ENCODE results near the gene ZNRF2. TPM values are rescaled to one million over a fixed set of nuclear protein-coding genes. Genes with fewer than 3 reads are reported as not detected.
A peak's percentile ranks its signal among the peaks of the same experiment; 100 is the strongest.

ZNRF2 gene
- total and polyA plus RNA-seq, 2 experiments from 2014 or later, result 18.6 to 46.7 TPM

GRCh38 chr7:30349816-30350215, 65.4 kb downstream of the ZNRF2 start:
- Histone ChIP-seq H3K36me3 (no peaks in the 10 kb centered on the region), H3K27ac (no peak overlapping the region), H3K27me3 (no peaks in the 10 kb centered on the region), H3K4me1 (ENCODE audit: low read depth) (peaks cover 29% of the 10 kb centered on the region), H3K9me3 (ENCODE audit: low read depth) (no peaks in the 10 kb centered on the region), H3K4me3 (no peak overlapping the region)
- DNase-seq (ENCODE audit: low read depth in 1 of 2, low spot score in 1 of 2), result no peak
- TF ChIP-seq, protein P1, sequence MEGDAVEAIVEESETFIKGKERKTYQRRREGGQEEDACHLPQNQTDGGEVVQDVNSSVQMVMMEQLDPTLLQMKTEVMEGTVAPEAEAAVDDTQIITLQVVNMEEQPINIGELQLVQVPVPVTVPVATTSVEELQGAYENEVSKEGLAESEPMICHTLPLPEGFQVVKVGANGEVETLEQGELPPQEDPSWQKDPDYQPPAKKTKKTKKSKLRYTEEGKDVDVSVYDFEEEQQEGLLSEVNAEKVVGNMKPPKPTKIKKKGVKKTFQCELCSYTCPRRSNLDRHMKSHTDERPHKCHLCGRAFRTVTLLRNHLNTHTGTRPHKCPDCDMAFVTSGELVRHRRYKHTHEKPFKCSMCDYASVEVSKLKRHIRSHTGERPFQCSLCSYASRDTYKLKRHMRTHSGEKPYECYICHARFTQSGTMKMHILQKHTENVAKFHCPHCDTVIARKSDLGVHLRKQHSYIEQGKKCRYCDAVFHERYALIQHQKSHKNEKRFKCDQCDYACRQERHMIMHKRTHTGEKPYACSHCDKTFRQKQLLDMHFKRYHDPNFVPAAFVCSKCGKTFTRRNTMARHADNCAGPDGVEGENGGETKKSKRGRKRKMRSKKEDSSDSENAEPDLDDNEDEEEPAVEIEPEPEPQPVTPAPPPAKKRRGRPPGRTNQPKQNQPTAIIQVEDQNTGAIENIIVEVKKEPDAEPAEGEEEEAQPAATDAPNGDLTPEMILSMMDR (IDR thresholded peaks at IDR 0.05; ENCODE audit: low read depth, low read length), result no peak

DNA sequence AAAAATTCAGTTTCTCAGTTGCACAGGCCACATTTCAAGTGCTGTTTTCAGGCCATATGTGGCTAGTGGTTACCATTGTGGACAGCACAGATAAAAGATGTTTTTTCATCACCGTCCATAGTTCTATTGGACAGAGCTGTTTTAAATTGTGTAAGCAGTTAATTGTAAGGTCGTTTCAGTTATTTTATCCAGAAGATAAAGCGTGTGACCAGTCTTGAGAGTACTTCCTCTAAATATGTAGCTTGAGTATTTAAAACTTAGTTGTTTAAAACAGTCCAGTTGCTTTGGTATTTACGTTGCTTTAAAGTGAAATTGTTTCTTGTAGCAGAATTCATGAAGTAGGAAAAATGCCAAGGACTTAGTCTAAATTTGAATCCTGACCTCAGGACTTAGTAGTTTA, 66.9 kb downstream of the ZNRF2 start:
- Histone ChIP-seq H3K4me1 (ENCODE audit: low read depth) (peaks cover 29% of the 10 kb centered on the region), H3K27me3 (no peaks in the 10 kb centered on the region), H3K4me3 (no peak overlapping the region), H3K27ac (no peak overlapping the region), H3K9me3 (ENCODE audit: low read depth) (no peaks in the 10 kb centered on the region), H3K36me3 (no peaks in the 10 kb centered on the region)
- peak in 1 of 2 donors; percentile 7 for DNase-seq (ENCODE audit: low read depth in 1 of 2, low spot score in 1 of 2)
- TF ChIP-seq, protein P1 (IDR thresholded peaks at IDR 0.05; ENCODE audit: low read depth, low read length), result no peak

GRCh38 chr7:30351724-30352123, 67.3 kb downstream of the ZNRF2 start:
- DNase-seq (ENCODE audit: low read depth in 1 of 2, low spot score in 1 of 2), result no peak
- H3K4me1 ChIP-seq (ENCODE audit: low read depth), result peaks cover 29% of the 10 kb centered on the region
- no peak overlapping the region for H3K4me3 ChIP-seq
- no peaks in the 10 kb centered on the region for H3K36me3 ChIP-seq
- no peak overlapping the region for H3K27ac ChIP-seq
- TF ChIP-seq, protein P1 (IDR thresholded peaks at IDR 0.05; ENCODE audit: low read depth, low read length), result no peak
- no peaks in the 10 kb centered on the region for H3K9me3 ChIP-seq (ENCODE audit: low read depth)
- H3K27me3 ChIP-seq, result no peaks in the 10 kb centered on the region

GRCh38 chr7:30352169-30352568, 67.8 kb downstream of the ZNRF2 start:
- TF ChIP-seq, protein P1 (IDR thresholded peaks at IDR 0.05; ENCODE audit: low read depth, low read length), result no peak
- H3K4me3 ChIP-seq, result no peak overlapping the region
- no peak for DNase-seq (ENCODE audit: low read depth in 1 of 2, low spot score in 1 of 2)
- no peaks in the 10 kb centered on the region for H3K36me3 ChIP-seq
- H3K4me1 ChIP-seq (ENCODE audit: low read depth), result peaks cover 29% of the 10 kb centered on the region
- H3K27ac ChIP-seq, result no peak overlapping the region
- no peaks in the 10 kb centered on the region for H3K27me3 ChIP-seq
- H3K9me3 ChIP-seq (ENCODE audit: low read depth), result no peaks in the 10 kb centered on the region

GRCh38 chr7:30353532-30353931, 69.1 kb downstream of the ZNRF2 start:
- H3K27ac ChIP-seq, result no peak overlapping the region
- no peak for DNase-seq (ENCODE audit: low read depth in 1 of 2, low spot score in 1 of 2)
- H3K27me3 ChIP-seq, result no peaks in the 10 kb centered on the region
- no peak overlapping the region for H3K4me3 ChIP-seq
- H3K9me3 ChIP-seq (ENCODE audit: low read depth), result no peaks in the 10 kb centered on the region
- peaks cover 3% of the 10 kb centered on the region for H3K36me3 ChIP-seq
- TF ChIP-seq, protein P1 (IDR thresholded peaks at IDR 0.05; ENCODE audit: low read depth, low read length), result no peak
- peaks cover 24% of the 10 kb centered on the region for H3K4me1 ChIP-seq (ENCODE audit: low read depth)

Measured in cardiac muscle cell (in vitro differentiated cells and primary cell).